DMS 273 (cell line): ENCODE results near the gene CHMP2B.

Experiments used
- DNase-seq: peaks from one replicate; lab custom pipeline; 2025; ENCODE audit not compliant: unreplicated experiment; lab: John Stamatoyannopoulos, UW

CHMP2B gene

GRCh38 chr3:87227104-87227834 is at the start of gene CHMP2B:
TSS of gene CHMP2B (plus strand) at chr3:87227309. CDS start at chr3:87227523, 214 bp downstream.
- peak; percentile 91 for DNase-seq

GRCh38 chr3:87179642-87180041 is 47.5 kb upstream of the CHMP2B start:
- no peak for DNase-seq

GRCh38 chr3:87181551-87181950 is 45.6 kb upstream of the CHMP2B start:
- no peak for DNase-seq

- no peak for DNase-seq
Measured at GRCh38 chr3:87182023-87182422, 45.1 kb upstream of the CHMP2B start.

GRCh38 chr3:87186608-87187159 is 40.4 kb upstream of the CHMP2B start:
- no peak for DNase-seq

- no peak for DNase-seq
Measured at GRCh38 chr3:87191175-87191574, 35.9 kb upstream of the CHMP2B start.

GRCh38 chr3:87191641-87192040 is 35.5 kb upstream of the CHMP2B start:
- no peak for DNase-seq

- no peak for DNase-seq
Measured at GRCh38 chr3:87196879-87197278, 30.2 kb upstream of the CHMP2B start.

GRCh38 chr3:87197531-87197930 is 29.6 kb upstream of the CHMP2B start:
- no peak for DNase-seq

GRCh38 chr3:87198774-87199173 is 28.3 kb upstream of the CHMP2B start:
- DNase-seq = no peak

- DNase-seq = no peak
Measured at GRCh38 chr3:87199628-87200027, 27.5 kb upstream of the CHMP2B start.

- no peak for DNase-seq
Measured at GRCh38 chr3:87200060-87200647, 27.0 kb upstream of the CHMP2B start.

GRCh38 chr3:87201727-87202126 is 25.4 kb upstream of the CHMP2B start:
- DNase-seq = no peak

GRCh38 chr3:87203809-87204208 is 23.3 kb upstream of the CHMP2B start:
- no peak for DNase-seq

- DNase-seq = no peak
Measured at GRCh38 chr3:87206070-87206469, 21.0 kb upstream of the CHMP2B start.

- DNase-seq = no peak
Measured at GRCh38 chr3:87206635-87207034, 20.5 kb upstream of the CHMP2B start.

- DNase-seq = no peak
Measured at GRCh38 chr3:87207460-87207859, 19.6 kb upstream of the CHMP2B start.

- DNase-seq = no peak
Measured at GRCh38 chr3:87209111-87209510, 18.0 kb upstream of the CHMP2B start.

GRCh38 chr3:87218560-87218959 is 8.5 kb upstream of the CHMP2B start:
- no peak for DNase-seq

- DNase-seq = no peak
Measured at GRCh38 chr3:87219611-87220010, 7.5 kb upstream of the CHMP2B start.

- peak; percentile 9 for DNase-seq
Measured at GRCh38 chr3:87225659-87226058, 1.4 kb upstream of the CHMP2B start.

- no peak for DNase-seq
Measured at GRCh38 chr3:87227835-87228144, 681 bp downstream of the CHMP2B start.

- DNase-seq = no peak
Measured at GRCh38 chr3:87228316-87228715, 1.2 kb downstream of the CHMP2B start.
